Heart left ventricle (tissue), 13 donors: ENCODE results near the gene CUZD1.

ENCODE experiments used
- CTCF ChIP-seq, 12 donors: fragments of 200-600 bp; sonication (generic) in 4 of 12; IDR thresholded peaks; one replicate each; pipeline versions ENCODE4 v1.5.0 to v1.8.0; 2018 to 2022; ENCODE audit warnings: antibody characterized with exemption in 12 of 12, mild to moderate bottlenecking in 5 of 12
- POLR2A ChIP-seq, 2 donors: fragments of 450-650 bp; IDR thresholded peaks; one replicate each; pipeline ENCODE4 v1.6.1; 2017; ENCODE audit warnings: antibody characterized with exemption in 2 of 2, mild to moderate bottlenecking in 2 of 2, moderate library complexity in 2 of 2
- donor health status: ischemic (EF 13 %, LVEDD 7.1; RV severe dilation, severe dysfunction).
- donor health status: DM: no; HTN: yes; CAD: no.
- donor health status: DM: no; HTN: no; CAD: no.
- donor health status: ischemic (EF 25% LVEDD 6.9; RV normal size, moderate dysfunction).
- donor health status: ischemic (EF 25% LVEDD 5.7; RV mildly dilated, moderate dysfunction).
- donor health status: ischemic (EF 35%, LVEDD 5.7; RV mildly dilated, moderate dysfunction).
- donor health status: nonischemic (EF 11% LVEDD 7.7; RV severe dilation, severe dysfunction).
- donor health status: DM: yes; HTN: yes; CAD: no.
- donor health status: PGD.
- donor health status: ischemic (EF 29% LVEDD 5.4; RV normal size, mild dysfunction).
- donor health status: nonischemic (EF 23%, LVEDD 6.1; RV moderate dilation, normal function).

GRCh38 chr10:122838880-122839279, 6.8 kb downstream of the CUZD1 start:
- no peak for TF ChIP-seq CTCF (IDR thresholded peaks at IDR 0.05)
- no peak for TF ChIP-seq POLR2A (IDR thresholded peaks at IDR 0.05)
